NCI-H1092 treated with DMSO at 0.1 percent for 48 hours (cell line): ENCODE results near the gene RAPGEF4.

Experiments
- DNase-seq: peaks from one replicate; lab custom pipeline; 2025; lab: John Stamatoyannopoulos, UW

RAPGEF4 gene

DNA sequence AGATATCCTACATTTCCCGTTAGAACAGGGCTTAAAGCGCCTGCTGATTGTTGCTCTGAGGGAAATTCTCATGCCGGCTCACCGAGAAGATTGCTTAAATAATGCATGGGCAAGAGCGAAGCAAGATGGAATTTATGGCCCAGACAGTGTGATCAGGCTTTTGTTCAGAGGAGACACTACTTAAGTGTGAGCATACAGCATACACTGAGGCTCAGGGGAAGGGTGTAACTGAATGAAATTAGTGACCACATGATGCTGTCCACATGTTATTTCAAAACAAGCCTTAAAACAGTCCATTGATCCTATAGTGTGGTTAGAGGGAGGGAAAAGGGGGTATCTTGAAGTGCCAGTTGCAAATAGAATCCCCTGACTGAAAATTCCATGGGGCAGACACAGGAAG lies 125.5 kb downstream of the RAPGEF4 start:
- no peak for DNase-seq

GRCh38 chr2:172861656-172862476 lies 126.2 kb downstream of the RAPGEF4 start:
- DNase-seq: no peak

GRCh38 chr2:172863341-172863740 lies 127.7 kb downstream of the RAPGEF4 start:
- DNase-seq: no peak

GRCh38 chr2:172864182-172864581 lies 128.5 kb downstream of the RAPGEF4 start:
- peak; percentile 3 for DNase-seq

GRCh38 chr2:172865422-172865821 lies 129.8 kb downstream of the RAPGEF4 start:
- no peak for DNase-seq

- no peak for DNase-seq
Measured at GRCh38 chr2:172869861-172870260, 134.2 kb downstream of the RAPGEF4 start.

GRCh38 chr2:172870396-172870795 lies 134.8 kb downstream of the RAPGEF4 start:
- DNase-seq: no peak

DNA sequence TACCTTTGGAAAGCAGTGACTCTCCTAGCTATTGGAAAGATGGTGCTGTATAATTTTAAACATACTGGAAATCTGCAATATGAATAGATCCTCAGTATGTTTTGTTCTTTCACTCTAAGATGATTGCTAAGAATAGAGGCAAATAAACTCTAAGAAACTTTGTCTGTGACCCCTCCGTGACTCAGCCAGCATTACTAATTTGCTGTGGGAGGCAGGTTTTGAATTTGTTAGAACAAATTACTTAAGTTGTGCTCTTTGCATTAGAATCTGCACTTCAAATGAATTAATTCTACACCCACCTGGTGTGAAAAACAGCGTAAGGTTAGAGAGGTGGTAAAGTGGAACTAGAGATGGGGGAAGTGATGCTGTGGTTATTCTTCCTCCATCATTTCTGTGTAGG lies 142.2 kb downstream of the RAPGEF4 start:
- DNase-seq: no peak

DNA sequence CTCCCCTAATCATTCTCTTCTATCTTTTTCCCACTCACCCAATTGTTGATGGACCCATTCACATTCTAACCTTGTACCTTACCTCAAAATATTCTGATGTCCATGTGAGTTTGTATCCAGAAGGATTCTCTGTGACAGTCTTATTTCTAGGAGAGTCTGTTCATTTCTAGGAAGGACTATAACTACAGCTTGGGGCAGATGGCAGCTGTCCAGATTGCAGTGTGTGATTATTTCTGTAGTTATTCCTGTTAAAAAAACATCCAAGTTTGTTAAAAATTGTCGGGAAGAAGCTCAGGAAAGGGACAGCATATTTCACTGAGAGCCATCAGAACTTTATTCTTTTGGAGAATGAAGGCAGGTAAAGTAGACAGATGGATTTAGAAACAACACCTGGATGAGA lies 142.6 kb downstream of the RAPGEF4 start:
- DNase-seq: no peak

DNA sequence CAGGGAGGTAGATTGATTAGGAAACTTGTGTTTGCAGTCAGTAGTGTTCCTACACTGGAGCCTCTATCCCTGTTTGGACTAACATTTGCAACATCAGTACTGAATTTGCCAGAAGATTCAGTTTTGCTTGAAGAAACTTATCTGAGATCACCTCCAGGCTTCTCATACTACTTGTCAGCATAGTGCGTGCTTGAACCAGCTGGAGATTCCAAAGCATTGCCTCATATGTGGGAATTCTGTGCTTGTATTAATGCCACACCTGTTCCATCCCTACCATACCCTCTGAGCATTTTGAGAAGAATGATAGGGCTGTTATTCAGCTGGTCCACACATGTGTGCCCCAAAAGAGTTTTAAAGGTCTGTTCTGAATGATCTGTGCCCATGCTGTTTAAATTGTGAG lies 148.7 kb downstream of the RAPGEF4 start:
- no peak for DNase-seq

GRCh38 chr2:172885996-172886395 lies 150.4 kb downstream of the RAPGEF4 start:
- DNase-seq: no peak

GRCh38 chr2:172887280-172887679 lies 151.6 kb downstream of the RAPGEF4 start:
- DNase-seq: no peak

DNA sequence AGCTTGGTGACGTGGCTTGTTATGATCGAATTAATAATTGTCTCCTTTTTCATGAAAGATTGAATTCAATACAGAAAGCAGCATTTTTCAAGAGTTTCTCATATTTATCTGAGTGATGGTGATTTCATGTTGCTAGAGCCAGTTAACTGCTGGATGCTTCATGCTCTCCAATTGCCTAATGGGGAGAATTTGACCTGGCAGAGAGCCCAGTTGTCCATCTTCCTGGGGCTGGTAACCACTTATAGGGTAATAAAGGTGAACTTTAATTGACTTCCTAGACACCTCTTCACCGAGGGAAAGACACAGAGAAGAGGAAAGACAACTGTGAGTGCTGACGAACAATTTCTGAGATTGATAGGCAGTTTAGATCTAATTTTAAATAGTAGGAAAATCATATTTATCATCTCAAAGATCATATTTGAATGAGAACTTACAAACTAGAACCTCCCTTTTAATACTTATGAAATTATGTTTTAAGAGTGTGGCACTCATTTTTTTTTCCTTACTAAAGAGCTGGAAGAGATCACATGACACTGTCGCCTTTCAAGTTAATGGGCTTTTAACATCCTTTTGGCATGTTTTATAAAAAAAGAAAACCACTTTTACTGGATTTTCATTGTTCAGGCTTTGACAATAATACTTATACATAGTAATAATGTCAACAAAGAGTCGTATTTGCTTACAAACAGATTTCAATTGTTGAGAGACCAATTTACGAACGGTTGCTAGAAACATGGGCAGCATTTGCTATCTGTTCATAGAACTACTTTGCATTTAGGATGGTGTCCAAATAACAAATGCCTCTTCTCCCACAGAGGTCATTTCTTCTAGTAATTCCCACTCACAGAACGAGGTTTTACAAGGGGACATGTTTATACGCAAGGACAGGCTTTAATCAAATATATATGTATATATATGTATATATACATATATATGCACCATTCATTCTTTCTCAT lies 153.3 kb downstream of the RAPGEF4 start:
- peak; percentile 94 for DNase-seq

GRCh38 chr2:172889768-172890430 lies 154.3 kb downstream of the RAPGEF4 start:
- no peak for DNase-seq

- DNase-seq: no peak
Measured at GRCh38 chr2:172893111-172893510, 157.5 kb downstream of the RAPGEF4 start.

DNA sequence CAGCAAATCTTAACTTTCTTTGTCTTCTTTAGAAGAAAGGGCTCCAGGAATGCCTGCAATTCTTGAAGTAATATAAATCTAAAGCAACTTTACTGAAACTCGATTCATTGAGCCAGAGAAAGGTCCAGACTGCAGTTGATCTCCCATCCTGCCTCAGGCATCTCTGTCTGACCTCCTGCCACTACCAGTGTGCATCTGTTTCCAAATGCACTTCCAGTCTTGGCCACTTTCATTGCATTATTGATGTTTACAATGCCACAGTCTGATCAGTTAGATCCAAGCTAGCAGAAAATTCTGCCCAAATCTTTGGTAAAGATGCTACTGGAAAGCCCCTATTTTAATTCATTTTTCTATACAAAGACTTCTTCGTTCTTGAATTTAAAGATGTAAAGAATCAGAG lies 158.0 kb downstream of the RAPGEF4 start:
- DNase-seq: no peak

DNA sequence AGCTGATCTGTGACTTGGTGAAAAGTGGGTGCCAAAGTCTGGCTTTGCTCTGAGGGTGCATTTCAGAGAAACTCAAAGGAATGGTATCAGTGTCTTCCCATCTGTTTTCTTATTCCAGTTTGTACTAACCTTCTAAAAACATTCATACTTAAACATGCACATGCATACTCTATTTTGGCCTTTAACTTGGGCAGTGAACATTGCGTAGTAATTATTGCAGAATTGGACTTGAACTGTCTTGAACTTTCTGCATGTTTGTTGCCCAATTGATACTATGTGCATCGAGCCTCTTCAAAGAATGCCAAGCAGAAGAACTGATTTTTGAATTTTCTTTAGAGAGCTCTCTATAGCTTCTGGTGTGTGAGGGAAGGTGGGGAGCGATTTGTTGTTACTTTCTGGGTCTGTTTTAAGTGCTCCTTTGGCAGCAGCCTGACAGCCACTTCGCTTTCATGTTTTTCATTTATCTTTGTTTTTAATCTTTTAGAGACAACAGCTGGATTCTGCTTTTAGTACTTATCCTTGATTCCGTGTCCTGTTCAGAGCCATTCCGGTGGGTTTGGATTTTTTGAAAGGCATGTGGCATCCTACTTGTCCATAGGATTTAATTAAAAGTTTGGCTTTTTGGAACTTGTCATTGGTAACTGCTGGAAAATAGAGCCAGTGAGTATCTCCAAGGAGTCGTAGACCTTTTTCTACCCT lies 159.2 kb downstream of the RAPGEF4 start:
- DNase-seq: no peak

DNA sequence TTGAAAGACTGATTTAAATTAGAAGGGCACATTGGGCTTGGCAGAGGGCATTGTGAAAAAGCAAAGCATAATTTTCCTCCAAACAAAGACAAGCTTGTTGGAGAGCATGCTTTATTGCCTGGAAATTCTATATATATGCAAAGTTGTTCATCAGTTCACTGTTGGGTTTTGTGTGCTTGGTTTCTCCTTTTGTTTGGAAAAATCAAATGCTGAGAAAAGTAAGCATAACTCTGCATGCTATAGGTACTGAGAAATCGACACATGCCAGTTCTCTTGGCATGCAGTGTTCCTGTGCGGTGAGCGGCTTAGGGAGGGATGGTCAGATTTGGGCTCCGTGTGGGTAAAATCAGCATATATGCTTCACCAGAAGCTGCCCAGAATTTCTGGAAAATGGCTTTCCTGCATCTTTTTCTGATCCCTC lies 161.0 kb downstream of the RAPGEF4 start:
- DNase-seq: no peak

GRCh38 chr2:172900871-172901270 lies 165.2 kb downstream of the RAPGEF4 start:
- DNase-seq: no peak

- no peak for DNase-seq
Measured at GRCh38 chr2:172901913-172902312, 166.3 kb downstream of the RAPGEF4 start.

GRCh38 chr2:172904236-172904635 lies 168.6 kb downstream of the RAPGEF4 start:
- DNase-seq: no peak
